HCT116 (cell line): ENCODE results near the gene ATG5. TPM values are rescaled to one million over a fixed set of nuclear protein-coding genes. Genes with fewer than 3 reads are reported as not detected.

ENCODE experiments used
- ATAC-seq: fragments of 200-7000 bp; cut with Tn5 transposase; 2 replicates; pipeline ENCODE4 v1.9.1; 2020; ENCODE audit warnings: mild to moderate bottlenecking, moderate library complexity
- BruUV-seq: library from RNA; stranded (reverse); fragments of 400-500 nt; replicated peaks from 2 replicates; lab custom pipeline; 2021; lab: Mats Ljungman, UMichigan
- CTCF ChIA-PET: fragments of 300-600 bp; sonication (Branson Sonifier 250); formaldehyde crosslinking; loops from one replicate; lab custom pipeline; 2021; ENCODE audit warnings: antibody characterized with exemption; lab: Charles Lee
- POLR2A ChIA-PET: fragments of 300-600, 350-600 bp; sonication (Branson Sonifier 250); formaldehyde crosslinking; loops from one replicate; lab custom pipeline; 2021; ENCODE audit warnings: antibody characterized with exemption; lab: Charles Lee
- RAD21 ChIA-PET, 2 experiments: fragments of 300-600 bp; sonication (Branson Sonifier 250); formaldehyde crosslinking; loops; one replicate each; lab custom pipeline; 2023; ENCODE audit warnings: low total read pairs in 2 of 2; ENCODE audit not compliant: uncharacterized antibody in 2 of 2, unreplicated experiment in 2 of 2, low non-redundant PET in 1 of 2; lab: Charles Lee
- DNase-seq: peaks from one replicate; pipeline ENCODE4 v3.0.0-alpha.2; 2010; ENCODE audit warnings: low read depth, low spot score
- H2AFZ ChIP-seq: fragments of 200-600 bp; shearing (Covaris generic), sonication (generic); 2 replicates; pipeline ENCODE4 v1.6.1; 2017; ENCODE audit warnings: low read depth, mixed run types, mixed read lengths, antibody characterized with exemption, low read length; ENCODE audit not compliant: poor library complexity, severe bottlenecking
- H3K27ac ChIP-seq: 2 replicates; pipeline ENCODE4 v1.5.1; 2012; ENCODE audit warnings: low read depth, low read length
- H3K27me3 ChIP-seq: fragments of 200-600 bp; sonication (generic); 2 replicates; pipeline ENCODE4 v1.6.1; 2016; ENCODE audit warnings: mixed run types, low read length, mixed read lengths; ENCODE audit not compliant: insufficient read depth
- H3K36me3 ChIP-seq, 2 experiments: fragments of 200-500 bp in 1 of 2; fragments of 200-600 bp in 1 of 2; sonication (Bioruptor generic) in 1 of 2; sonication (generic) in 1 of 2; 2 replicates each; pipeline versions ENCODE4 v1.5.1 to v1.6.1; 2014 to 2016; ENCODE audit warnings: low read length in 2 of 2, inconsistent platforms in 1 of 2, mixed read lengths in 1 of 2, mixed run types in 1 of 2; ENCODE audit not compliant: insufficient read depth in 2 of 2, control insufficient read depth in 1 of 2
- H3K4me1 ChIP-seq, 2 experiments: fragments of 200-600 bp in 1 of 2; sonication (generic) in 1 of 2; 2 replicates each; pipeline versions ENCODE4 v1.5.1 to v1.6.1; 2012 to 2017; ENCODE audit warnings: low read length in 2 of 2, inconsistent platforms in 1 of 2, mild to moderate bottlenecking in 1 of 2, mixed read lengths in 1 of 2, mixed run types in 1 of 2, moderate library complexity in 1 of 2; ENCODE audit not compliant: insufficient read depth in 2 of 2, control insufficient read depth in 1 of 2
- H3K4me2 ChIP-seq: fragments of 200-600 bp; sonication (generic); 2 replicates; pipeline ENCODE4 v1.6.1; 2017; ENCODE audit warnings: mixed run types, low read length, mixed read lengths
- H3K4me3 ChIP-seq, 2 experiments: fragments of 200-600 bp in 1 of 2; sonication (generic) in 1 of 2; replicated peaks in 1 of 2; 2 replicates each; pipeline ENCODE4 v1.5.1; 2011 to 2016; ENCODE audit warnings: low read length in 2 of 2, control low read depth in 1 of 2, low read depth in 1 of 2, mild to moderate bottlenecking in 1 of 2, mixed read lengths in 1 of 2, mixed run types in 1 of 2
- H3K79me2 ChIP-seq: fragments of 200-600 bp; sonication (generic); 2 replicates; pipeline ENCODE4 v1.6.1; 2017; ENCODE audit warnings: mild to moderate bottlenecking, mixed run types, low read length, moderate library complexity, mixed read lengths; ENCODE audit not compliant: insufficient read depth
- H3K9ac ChIP-seq: fragments of 200-600 bp; sonication (generic); 2 replicates; pipeline ENCODE4 v1.6.1; 2016; ENCODE audit warnings: low read length, mixed read lengths
- H3K9me2 ChIP-seq: fragments of 200-600 bp; sonication (generic), shearing (Covaris generic); 2 replicates; pipeline ENCODE4 v1.6.1; 2017; ENCODE audit warnings: mixed run types, mild to moderate bottlenecking, moderate library complexity; ENCODE audit not compliant: insufficient read depth
- H3K9me3 ChIP-seq, 2 experiments: fragments of 200-500 bp in 1 of 2; fragments of 200-600 bp in 1 of 2; sonication (Bioruptor generic) in 1 of 2; sonication (generic) in 1 of 2; 2 replicates each; pipeline ENCODE4 v1.6.1; 2014 to 2017; ENCODE audit warnings: low read length in 2 of 2, mixed read lengths in 2 of 2, inconsistent platforms in 1 of 2, low read depth in 1 of 2, mild to moderate bottlenecking in 1 of 2, mixed run types in 1 of 2, moderate library complexity in 1 of 2; ENCODE audit not compliant: control insufficient read depth in 1 of 2, insufficient read depth in 1 of 2
- H4K20me1 ChIP-seq: fragments of 200-600 bp; sonication (generic), shearing (Covaris generic); 2 replicates; pipeline ENCODE4 v1.6.1; 2017; ENCODE audit warnings: mixed run types, mild to moderate bottlenecking, moderate library complexity; ENCODE audit not compliant: insufficient read depth
- CBX3 ChIP-seq: IDR thresholded peaks from 2 replicates; pipeline ENCODE4 v1.6.1; 2012; ENCODE audit warnings: low read depth
- CEBPB ChIP-seq: IDR thresholded peaks from 2 replicates; pipeline ENCODE4 v1.6.1; 2012; ENCODE audit warnings: low read depth
- EGR1 ChIP-seq: IDR thresholded peaks from 2 replicates; pipeline ENCODE4 v1.6.1; 2012; ENCODE audit warnings: low read depth
- ELF1 ChIP-seq: IDR thresholded peaks from 2 replicates; pipeline ENCODE4 v1.6.1; 2012; ENCODE audit warnings: low read depth, borderline replicate concordance
- EZH2 ChIP-seq: fragments of 200-600 bp; sonication (generic); IDR thresholded peaks from 2 replicates; pipeline ENCODE4 v1.6.1; 2017; ENCODE audit warnings: antibody characterized with exemption, mixed run types
- EZH2phosphoT487 ChIP-seq: fragments of 200-600 bp; IDR thresholded peaks from 2 replicates; pipeline ENCODE4 v1.6.1; 2018; ENCODE audit warnings: antibody characterized with exemption, borderline replicate concordance
- FOSL1 ChIP-seq: IDR thresholded peaks from 2 replicates; pipeline ENCODE4 v1.6.1; 2012; ENCODE audit warnings: low read depth
- JUND ChIP-seq: IDR thresholded peaks from 2 replicates; pipeline ENCODE4 v1.6.1; 2012
- POLR2AphosphoS5 ChIP-seq: IDR thresholded peaks from 2 replicates; pipeline ENCODE4 v1.6.1; 2011; ENCODE audit warnings: mild to moderate bottlenecking, low read depth, low read length, moderate library complexity
- RAD21 ChIP-seq: IDR thresholded peaks from 2 replicates; pipeline ENCODE4 v1.6.1; 2012; ENCODE audit warnings: low read depth, mild to moderate bottlenecking
- SIN3A ChIP-seq: IDR thresholded peaks from 2 replicates; pipeline ENCODE4 v1.6.1; 2012; ENCODE audit warnings: low read depth
- SRF ChIP-seq: IDR thresholded peaks from 2 replicates; pipeline ENCODE4 v1.6.1; 2012; ENCODE audit warnings: low read depth
- TCF7L2 ChIP-seq: IDR thresholded peaks from 2 replicates; pipeline ENCODE4 v1.7.0; 2011; ENCODE audit warnings: borderline replicate concordance, inconsistent platforms; ENCODE audit not compliant: insufficient read depth, insufficient read length; ENCODE audit errors: extremely low read depth
- YY1 ChIP-seq: IDR thresholded peaks from 2 replicates; pipeline ENCODE4 v1.6.1; 2011; ENCODE audit warnings: low read length, low read depth, moderate library complexity, mild to moderate bottlenecking; ENCODE audit not compliant: insufficient replicate concordance; ENCODE audit errors: extremely low read depth
- intact Hi-C: fragments of 100-400 bp; cut with micrococcal nuclease; formaldehyde crosslinking; loops from 2 replicates; pipeline ENCODE4 v1.10.0; 2022
- total RNA-seq: library from RNA; stranded (reverse); gene quantifications from one replicate; pipeline ENCODE4 v1.2.1, GENCODE V29; 2021; ENCODE audit not compliant: unreplicated experiment
- TF ChIP-seq, protein P1 (sequence below): IDR thresholded peaks from 2 replicates; pipeline ENCODE4 v1.6.1; 2012; ENCODE audit warnings: low read depth
- TF ChIP-seq, protein P2 (sequence below): IDR thresholded peaks from 2 replicates; pipeline ENCODE4 v1.6.1; 2011; ENCODE audit warnings: mild to moderate bottlenecking, low read length, moderate library complexity; ENCODE audit not compliant: insufficient replicate concordance; ENCODE audit errors: extremely low read depth
- TF ChIP-seq, protein P3 (sequence below): IDR thresholded peaks from 2 replicates; pipeline ENCODE4 v1.6.1; 2012

Gene ATG5
- total RNA-seq, 1 experiment from 2014 or later = 39.6 TPM

- peaks cover 0 to 6% of the 10 kb centered on the region in 2 experiments; a peak in 1 of 4 replicates for H3K4me1 ChIP-seq
- ATAC-seq (no peak), DNase-seq (no peak)
- no peak overlapping the region for H3K9ac ChIP-seq
- TF ChIP-seq RAD21 (no peak), SRF (no peak), POLR2AphosphoS5 (no peak), JUND (no peak), CEBPB (no peak), EZH2phosphoT487 (no peak), SIN3A (no peak), FOSL1 (no peak), EZH2 (no peak), EGR1 (no peak), ELF1 (no peak), YY1 (no peak), CBX3 (no peak), TCF7L2 (no peak)
- TF ChIP-seq, protein P1, sequence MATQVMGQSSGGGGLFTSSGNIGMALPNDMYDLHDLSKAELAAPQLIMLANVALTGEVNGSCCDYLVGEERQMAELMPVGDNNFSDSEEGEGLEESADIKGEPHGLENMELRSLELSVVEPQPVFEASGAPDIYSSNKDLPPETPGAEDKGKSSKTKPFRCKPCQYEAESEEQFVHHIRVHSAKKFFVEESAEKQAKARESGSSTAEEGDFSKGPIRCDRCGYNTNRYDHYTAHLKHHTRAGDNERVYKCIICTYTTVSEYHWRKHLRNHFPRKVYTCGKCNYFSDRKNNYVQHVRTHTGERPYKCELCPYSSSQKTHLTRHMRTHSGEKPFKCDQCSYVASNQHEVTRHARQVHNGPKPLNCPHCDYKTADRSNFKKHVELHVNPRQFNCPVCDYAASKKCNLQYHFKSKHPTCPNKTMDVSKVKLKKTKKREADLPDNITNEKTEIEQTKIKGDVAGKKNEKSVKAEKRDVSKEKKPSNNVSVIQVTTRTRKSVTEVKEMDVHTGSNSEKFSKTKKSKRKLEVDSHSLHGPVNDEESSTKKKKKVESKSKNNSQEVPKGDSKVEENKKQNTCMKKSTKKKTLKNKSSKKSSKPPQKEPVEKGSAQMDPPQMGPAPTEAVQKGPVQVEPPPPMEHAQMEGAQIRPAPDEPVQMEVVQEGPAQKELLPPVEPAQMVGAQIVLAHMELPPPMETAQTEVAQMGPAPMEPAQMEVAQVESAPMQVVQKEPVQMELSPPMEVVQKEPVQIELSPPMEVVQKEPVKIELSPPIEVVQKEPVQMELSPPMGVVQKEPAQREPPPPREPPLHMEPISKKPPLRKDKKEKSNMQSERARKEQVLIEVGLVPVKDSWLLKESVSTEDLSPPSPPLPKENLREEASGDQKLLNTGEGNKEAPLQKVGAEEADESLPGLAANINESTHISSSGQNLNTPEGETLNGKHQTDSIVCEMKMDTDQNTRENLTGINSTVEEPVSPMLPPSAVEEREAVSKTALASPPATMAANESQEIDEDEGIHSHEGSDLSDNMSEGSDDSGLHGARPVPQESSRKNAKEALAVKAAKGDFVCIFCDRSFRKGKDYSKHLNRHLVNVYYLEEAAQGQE = no peak
- TF ChIP-seq, protein P2, sequence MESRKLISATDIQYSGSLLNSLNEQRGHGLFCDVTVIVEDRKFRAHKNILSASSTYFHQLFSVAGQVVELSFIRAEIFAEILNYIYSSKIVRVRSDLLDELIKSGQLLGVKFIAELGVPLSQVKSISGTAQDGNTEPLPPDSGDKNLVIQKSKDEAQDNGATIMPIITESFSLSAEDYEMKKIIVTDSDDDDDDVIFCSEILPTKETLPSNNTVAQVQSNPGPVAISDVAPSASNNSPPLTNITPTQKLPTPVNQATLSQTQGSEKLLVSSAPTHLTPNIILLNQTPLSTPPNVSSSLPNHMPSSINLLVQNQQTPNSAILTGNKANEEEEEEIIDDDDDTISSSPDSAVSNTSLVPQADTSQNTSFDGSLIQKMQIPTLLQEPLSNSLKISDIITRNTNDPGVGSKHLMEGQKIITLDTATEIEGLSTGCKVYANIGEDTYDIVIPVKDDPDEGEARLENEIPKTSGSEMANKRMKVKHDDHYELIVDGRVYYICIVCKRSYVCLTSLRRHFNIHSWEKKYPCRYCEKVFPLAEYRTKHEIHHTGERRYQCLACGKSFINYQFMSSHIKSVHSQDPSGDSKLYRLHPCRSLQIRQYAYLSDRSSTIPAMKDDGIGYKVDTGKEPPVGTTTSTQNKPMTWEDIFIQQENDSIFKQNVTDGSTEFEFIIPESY = no peak
- TF ChIP-seq, protein P3, sequence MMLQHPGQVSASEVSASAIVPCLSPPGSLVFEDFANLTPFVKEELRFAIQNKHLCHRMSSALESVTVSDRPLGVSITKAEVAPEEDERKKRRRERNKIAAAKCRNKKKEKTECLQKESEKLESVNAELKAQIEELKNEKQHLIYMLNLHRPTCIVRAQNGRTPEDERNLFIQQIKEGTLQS = no peak
- H3K9me3 ChIP-seq = no peaks in the 10 kb centered on the region
- H3K36me3 ChIP-seq = no peaks in the 10 kb centered on the region
- H3K27ac ChIP-seq = no peak overlapping the region
- H2AFZ ChIP-seq = no peak overlapping the region
- no peaks in the 10 kb centered on the region for H3K9me2 ChIP-seq
- POLR2A ChIA-PET = no interaction called here
- BruUV-seq = no TSS peak
- RAD21 ChIA-PET = no interaction called here
- intact Hi-C loops = no loop called here
- CTCF ChIA-PET = no interaction called here
- H4K20me1 ChIP-seq = no peaks in the 10 kb centered on the region
- no peak overlapping the region for H3K4me2 ChIP-seq
- no peaks in the 10 kb centered on the region for H3K79me2 ChIP-seq
- no peak overlapping the region for H3K4me3 ChIP-seq
- H3K27me3 ChIP-seq = no peaks in the 10 kb centered on the region
Observed at GRCh38 chr6:106167096-106167814, 158.3 kb downstream of the ATG5 start.
